Tibial nerve (tissue), 3 donors: ENCODE measurements around the gene TEKT5.

ENCODE experiments used
- POLR2A ChIP-seq, 2 donors: fragments of 450-650 bp; IDR thresholded peaks; one replicate each; pipeline ENCODE4 v1.6.1; 2017; ENCODE audit warnings: antibody characterized with exemption in 2 of 2, mild to moderate bottlenecking in 2 of 2, moderate library complexity in 2 of 2
- TF ChIP-seq, protein P1 (sequence below), 5 experiments: fragments of 200-600 bp in 3 of 5; fragments of 450-650 bp in 2 of 5; sonication (generic) in 3 of 5; IDR thresholded peaks; one replicate each; pipeline ENCODE4 v1.5.1; 2016 to 2019; ENCODE audit warnings: antibody characterized with exemption in 5 of 5, mild to moderate bottlenecking in 3 of 5, moderate library complexity in 2 of 5

DNA sequence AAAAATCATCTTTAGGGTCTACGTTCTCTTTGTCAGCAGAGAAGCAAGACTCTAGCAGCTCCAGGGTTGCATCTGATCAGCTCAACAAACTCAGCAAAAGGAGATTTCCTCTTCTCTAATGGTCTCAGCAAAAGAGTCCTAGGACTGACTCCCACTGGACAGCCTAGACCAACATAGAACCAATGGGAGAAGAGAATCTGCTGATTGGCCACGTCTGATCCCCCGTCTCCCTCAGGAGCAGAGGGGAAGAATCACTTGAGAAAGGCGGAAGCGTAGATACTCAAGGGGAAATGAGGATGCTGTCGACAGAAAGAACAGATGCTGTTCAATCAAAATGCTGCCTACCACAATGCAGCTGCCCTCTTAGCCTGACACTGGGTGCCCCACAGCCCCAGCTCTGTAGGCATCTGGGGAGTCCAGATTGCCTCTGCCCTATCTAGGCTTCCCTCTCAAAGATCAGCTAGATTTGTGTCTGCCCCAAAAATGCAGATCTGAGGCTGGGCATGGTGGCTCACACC lies 82.8 kb downstream of the TEKT5 start:
- TF ChIP-seq, protein P1, sequence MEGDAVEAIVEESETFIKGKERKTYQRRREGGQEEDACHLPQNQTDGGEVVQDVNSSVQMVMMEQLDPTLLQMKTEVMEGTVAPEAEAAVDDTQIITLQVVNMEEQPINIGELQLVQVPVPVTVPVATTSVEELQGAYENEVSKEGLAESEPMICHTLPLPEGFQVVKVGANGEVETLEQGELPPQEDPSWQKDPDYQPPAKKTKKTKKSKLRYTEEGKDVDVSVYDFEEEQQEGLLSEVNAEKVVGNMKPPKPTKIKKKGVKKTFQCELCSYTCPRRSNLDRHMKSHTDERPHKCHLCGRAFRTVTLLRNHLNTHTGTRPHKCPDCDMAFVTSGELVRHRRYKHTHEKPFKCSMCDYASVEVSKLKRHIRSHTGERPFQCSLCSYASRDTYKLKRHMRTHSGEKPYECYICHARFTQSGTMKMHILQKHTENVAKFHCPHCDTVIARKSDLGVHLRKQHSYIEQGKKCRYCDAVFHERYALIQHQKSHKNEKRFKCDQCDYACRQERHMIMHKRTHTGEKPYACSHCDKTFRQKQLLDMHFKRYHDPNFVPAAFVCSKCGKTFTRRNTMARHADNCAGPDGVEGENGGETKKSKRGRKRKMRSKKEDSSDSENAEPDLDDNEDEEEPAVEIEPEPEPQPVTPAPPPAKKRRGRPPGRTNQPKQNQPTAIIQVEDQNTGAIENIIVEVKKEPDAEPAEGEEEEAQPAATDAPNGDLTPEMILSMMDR (IDR thresholded peaks at IDR 0.05): no peak
- no peak for TF ChIP-seq POLR2A (IDR thresholded peaks at IDR 0.05)
